Spleen (tissue), 7 donors: Measurements from ENCODE around the gene KIF3B.

Source experiments
- CTCF ChIP-seq, 11 experiments: fragments of 200-600 bp in 7 of 11; fragments of 450-650 bp in 4 of 11; sonication (generic) in 4 of 11; IDR thresholded peaks in 8 of 11; conservative IDR thresholded peaks in 3 of 11; 1 replicate in 7 of 11; 2 replicates in 4 of 11; pipeline versions ENCODE4 v1.4.0 to v1.8.0; 2016 to 2021; ENCODE audit warnings: antibody characterized with exemption in 11 of 11, inconsistent platforms in 4 of 11, mild to moderate bottlenecking in 1 of 11
- POLR2AphosphoS5 ChIP-seq, 3 donors: sonication (generic); formaldehyde crosslinking; IDR thresholded peaks; one replicate each; pipeline ENCODE4 v1.5.1; 2017; ENCODE audit warnings: antibody characterized with exemption in 3 of 3
- donor health status: DM: no; HTN: no; CAD: no; lungs with moderate emphysema.
- donor health status: DM: no; HTN: no; CAD: no.
- donor health status: DM: no; HTN: no; CAD: no.

DNA sequence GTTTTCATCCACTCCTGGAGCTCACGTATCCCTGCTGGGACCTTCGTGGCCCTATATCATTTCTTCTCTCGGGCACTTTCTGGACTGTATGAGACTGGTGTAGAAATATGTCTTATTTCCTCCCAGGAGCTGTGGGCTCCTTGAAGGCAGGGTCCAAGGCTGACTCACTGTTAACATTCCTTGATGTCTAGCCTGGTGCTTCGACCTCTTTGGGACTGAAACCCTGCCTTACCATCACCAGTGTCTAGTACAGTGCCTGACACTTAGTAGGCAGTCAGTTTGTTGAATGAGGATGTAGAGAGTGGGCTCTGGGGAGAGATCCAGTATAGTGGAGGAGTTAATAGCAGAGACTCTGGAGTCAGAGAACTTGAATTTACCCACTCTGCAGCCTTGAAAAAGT lies 46.2 kb upstream of the KIF3B start:
- TF ChIP-seq CTCF (IDR thresholded peaks at IDR 0.05 in 8 of 11, conservative IDR thresholded peaks at IDR 0.05 in 3 of 11) (no peak), POLR2AphosphoS5 (IDR thresholded peaks at IDR 0.05) (no peak)
